GM12875 (cell line): ENCODE results near the gene RUFY3.
"Not testable (repeated sequence)": the region's sequence is repeated elsewhere in the genome, so short reads cannot be mapped to it uniquely, and the experiment has no call there.

ENCODE experiments used
- H3K4me3 ChIP-seq: one replicate; pipeline ENCODE4 v1.5.1; 2011; ENCODE audit warnings: low read depth, low read length, control low read depth
- CTCF ChIP-seq: IDR thresholded peaks from 2 replicates; pipeline ENCODE4 v1.5.1; 2011; ENCODE audit warnings: low read depth, mild to moderate bottlenecking, control low read depth, inconsistent platforms, low read length, moderate library complexity, borderline replicate concordance; ENCODE audit not compliant: insufficient read depth

The RUFY3 gene

GRCh38 chr4:70725633-70726032 lies 3.9 kb downstream of the RUFY3 start:
- no peak overlapping the region for H3K4me3 ChIP-seq
- no peak for TF ChIP-seq CTCF

- not testable (repeated sequence) for H3K4me3 ChIP-seq
These were observed 4.8 kb downstream of the RUFY3 start for GRCh38 chr4:70726515-70726914.

GRCh38 chr4:70728091-70728490 lies 6.3 kb downstream of the RUFY3 start:
- TF ChIP-seq CTCF: no peak

GRCh38 chr4:70732878-70733277 lies 11.1 kb downstream of the RUFY3 start:
- not testable (repeated sequence) for H3K4me3 ChIP-seq

More at GRCh38 chr4:70728091-70728490, 6.3 kb downstream of the RUFY3 start:
- no peak overlapping the region for H3K4me3 ChIP-seq

GRCh38 chr4:70734168-70734954 lies 12.6 kb downstream of the RUFY3 start:
- TF ChIP-seq CTCF: no peak
- H3K4me3 ChIP-seq: peak overlapping the region; percentile 8

GRCh38 chr4:70734971-70735370 lies 13.2 kb downstream of the RUFY3 start:
- no peak for TF ChIP-seq CTCF
- H3K4me3 ChIP-seq: peak overlapping the region; percentile 8

- peak; percentile 35; the same call in 1 of the 2 replicates for TF ChIP-seq CTCF
- not testable (repeated sequence) for H3K4me3 ChIP-seq
These were observed 14.2 kb downstream of the RUFY3 start for GRCh38 chr4:70735915-70736314.

GRCh38 chr4:70737006-70737405 lies 15.2 kb downstream of the RUFY3 start:
- TF ChIP-seq CTCF: no peak
- no peak overlapping the region for H3K4me3 ChIP-seq
